Measurements from ENCODE around the gene VAV2. TPM values are rescaled to one million over a fixed set of nuclear protein-coding genes. Genes with fewer than 3 reads are reported as not detected.

Gene VAV2
- total RNA-seq, 1 experiment from 2014 or later, result 24.7 TPM

GRCh38 chr9:133812077-133812868, 179.9 kb downstream of the VAV2 start:
- Histone ChIP-seq H3K36me3 (ENCODE audit: control insufficient read depth, insufficient read depth, low read length) (no peaks in the 10 kb centered on the region), H3K4me1 (ENCODE audit: control insufficient read depth, insufficient read depth, low read length) (no peaks in the 10 kb centered on the region), H3K9me3 (ENCODE audit: control insufficient read depth, insufficient read depth, low read depth, low read length) (no peaks in the 10 kb centered on the region), H3K4me3 (ENCODE audit: low read depth in 2 of 2, low read length in 2 of 2) (no peak overlapping the region), H3K27me3 (ENCODE audit: control insufficient read depth, insufficient read depth, low read length) (no peaks in the 10 kb centered on the region), H3K27ac (ENCODE audit: low read length) (no peak overlapping the region)
- no peak for TF ChIP-seq REST (IDR thresholded peaks at IDR 0.05; ENCODE audit: insufficient read depth in 1 of 2, low read depth in 2 of 2, low read length in 1 of 2)
- no peak for TF ChIP-seq POLR2AphosphoS5 (IDR thresholded peaks at IDR 0.05; ENCODE audit: low read depth, low read length)
- TF ChIP-seq SIN3A (IDR thresholded peaks at IDR 0.05; ENCODE audit: borderline replicate concordance, insufficient read depth, low read depth, low read length), result no peak
- no peak for TF ChIP-seq TCF7L2 (IDR thresholded peaks at IDR 0.05; ENCODE audit: low read depth, low read length)
- no peak for TF ChIP-seq CTCF (IDR thresholded peaks at IDR 0.05)
- BruUV-seq (replicated peaks), result no TSS peak
- in situ Hi-C loops (cut with HindIII; ENCODE audit: low pct_unique_long_range_greater_than_20kb, low sequenced_read_pairs), result no loop called here
- POLR2A ChIA-PET, result no interaction called here
- CTCF ChIA-PET, result no interaction called here
- no peak for ATAC-seq
- DNase-seq (ENCODE audit: low read depth, low spot score), result no peak
- intact Hi-C loops (cut with micrococcal nuclease; ENCODE audit: unreplicated experiment), result no loop called here

GRCh38 chr9:133811471-133811870, 180.7 kb downstream of the VAV2 start:
- no peak for ATAC-seq

More at GRCh38 chr9:133811471-133811870, 180.7 kb downstream of the VAV2 start:
- no peaks in the 10 kb centered on the region for H3K4me1 ChIP-seq (ENCODE audit: control insufficient read depth, insufficient read depth, low read length)
- H3K4me3 ChIP-seq (ENCODE audit: low read depth in 2 of 2, low read length in 2 of 2), result no peak overlapping the region
- in situ Hi-C loops (cut with HindIII; ENCODE audit: low pct_unique_long_range_greater_than_20kb, low sequenced_read_pairs), result no loop called here
- no peaks in the 10 kb centered on the region for H3K27me3 ChIP-seq (ENCODE audit: control insufficient read depth, insufficient read depth, low read length)
- BruUV-seq (replicated peaks), result no TSS peak
- no peak for DNase-seq (ENCODE audit: low read depth, low spot score)
- no peaks in the 10 kb centered on the region for H3K36me3 ChIP-seq (ENCODE audit: control insufficient read depth, insufficient read depth, low read length)
- TF ChIP-seq TCF7L2 (IDR thresholded peaks at IDR 0.05; ENCODE audit: low read depth, low read length) (no peak), POLR2AphosphoS5 (IDR thresholded peaks at IDR 0.05; ENCODE audit: low read depth, low read length) (no peak), CTCF (IDR thresholded peaks at IDR 0.05) (no peak), SIN3A (IDR thresholded peaks at IDR 0.05; ENCODE audit: borderline replicate concordance, insufficient read depth, low read depth, low read length) (no peak), REST (IDR thresholded peaks at IDR 0.05; ENCODE audit: insufficient read depth in 1 of 2, low read depth in 2 of 2, low read length in 1 of 2) (no peak)
- H3K27ac ChIP-seq (ENCODE audit: low read length), result no peak overlapping the region
- intact Hi-C loops (cut with micrococcal nuclease; ENCODE audit: unreplicated experiment), result no loop called here
- ChIA-PET POLR2A (no interaction called here), CTCF (no interaction called here)
- H3K9me3 ChIP-seq (ENCODE audit: control insufficient read depth, insufficient read depth, low read depth, low read length), result no peaks in the 10 kb centered on the region
